HCT116 (cell line): Measurements from ENCODE around the gene IGSF10. TPM values are rescaled to one million over a fixed set of nuclear protein-coding genes. Genes with fewer than 3 reads are reported as not detected.

Experiments used
- ATAC-seq: fragments of 200-7000 bp; cut with Tn5 transposase; 2 replicates; pipeline ENCODE4 v1.9.1; 2020; ENCODE audit warnings: mild to moderate bottlenecking, moderate library complexity
- BruUV-seq: library from RNA; stranded (reverse); fragments of 400-500 nt; replicated peaks from 2 replicates; lab custom pipeline; 2021; lab: Mats Ljungman, UMichigan
- CTCF ChIA-PET: fragments of 300-600 bp; sonication (Branson Sonifier 250); formaldehyde crosslinking; loops from one replicate; lab custom pipeline; 2021; ENCODE audit warnings: antibody characterized with exemption; lab: Charles Lee
- POLR2A ChIA-PET: fragments of 300-600, 350-600 bp; sonication (Branson Sonifier 250); formaldehyde crosslinking; loops from one replicate; lab custom pipeline; 2021; ENCODE audit warnings: antibody characterized with exemption; lab: Charles Lee
- RAD21 ChIA-PET, 2 experiments: fragments of 300-600 bp; sonication (Branson Sonifier 250); formaldehyde crosslinking; loops; one replicate each; lab custom pipeline; 2023; ENCODE audit warnings: low total read pairs in 2 of 2; ENCODE audit not compliant: uncharacterized antibody in 2 of 2, unreplicated experiment in 2 of 2, low non-redundant PET in 1 of 2; lab: Charles Lee
- DNase-seq: peaks from one replicate; pipeline ENCODE4 v3.0.0-alpha.2; 2010; ENCODE audit warnings: low read depth, low spot score
- H2AFZ ChIP-seq: fragments of 200-600 bp; shearing (Covaris generic), sonication (generic); 2 replicates; pipeline ENCODE4 v1.6.1; 2017; ENCODE audit warnings: low read depth, mixed run types, mixed read lengths, antibody characterized with exemption, low read length; ENCODE audit not compliant: poor library complexity, severe bottlenecking
- H3K27ac ChIP-seq: 2 replicates; pipeline ENCODE4 v1.5.1; 2012; ENCODE audit warnings: low read depth, low read length
- H3K27me3 ChIP-seq: fragments of 200-600 bp; sonication (generic); 2 replicates; pipeline ENCODE4 v1.6.1; 2016; ENCODE audit warnings: mixed run types, low read length, mixed read lengths; ENCODE audit not compliant: insufficient read depth
- H3K36me3 ChIP-seq, 2 experiments: fragments of 200-500 bp in 1 of 2; fragments of 200-600 bp in 1 of 2; sonication (Bioruptor generic) in 1 of 2; sonication (generic) in 1 of 2; 2 replicates each; pipeline versions ENCODE4 v1.5.1 to v1.6.1; 2014 to 2016; ENCODE audit warnings: low read length in 2 of 2, inconsistent platforms in 1 of 2, mixed read lengths in 1 of 2, mixed run types in 1 of 2; ENCODE audit not compliant: insufficient read depth in 2 of 2, control insufficient read depth in 1 of 2
- H3K4me1 ChIP-seq, 2 experiments: fragments of 200-600 bp in 1 of 2; sonication (generic) in 1 of 2; 2 replicates each; pipeline versions ENCODE4 v1.5.1 to v1.6.1; 2012 to 2017; ENCODE audit warnings: low read length in 2 of 2, inconsistent platforms in 1 of 2, mild to moderate bottlenecking in 1 of 2, mixed read lengths in 1 of 2, mixed run types in 1 of 2, moderate library complexity in 1 of 2; ENCODE audit not compliant: insufficient read depth in 2 of 2, control insufficient read depth in 1 of 2
- H3K4me2 ChIP-seq: fragments of 200-600 bp; sonication (generic); 2 replicates; pipeline ENCODE4 v1.6.1; 2017; ENCODE audit warnings: mixed run types, low read length, mixed read lengths
- H3K4me3 ChIP-seq, 2 experiments: fragments of 200-600 bp in 1 of 2; sonication (generic) in 1 of 2; replicated peaks in 1 of 2; 2 replicates each; pipeline ENCODE4 v1.5.1; 2011 to 2016; ENCODE audit warnings: low read length in 2 of 2, control low read depth in 1 of 2, low read depth in 1 of 2, mild to moderate bottlenecking in 1 of 2, mixed read lengths in 1 of 2, mixed run types in 1 of 2
- H3K79me2 ChIP-seq: fragments of 200-600 bp; sonication (generic); 2 replicates; pipeline ENCODE4 v1.6.1; 2017; ENCODE audit warnings: mild to moderate bottlenecking, mixed run types, low read length, moderate library complexity, mixed read lengths; ENCODE audit not compliant: insufficient read depth
- H3K9ac ChIP-seq: fragments of 200-600 bp; sonication (generic); 2 replicates; pipeline ENCODE4 v1.6.1; 2016; ENCODE audit warnings: low read length, mixed read lengths
- H3K9me2 ChIP-seq: fragments of 200-600 bp; sonication (generic), shearing (Covaris generic); 2 replicates; pipeline ENCODE4 v1.6.1; 2017; ENCODE audit warnings: mixed run types, mild to moderate bottlenecking, moderate library complexity; ENCODE audit not compliant: insufficient read depth
- H3K9me3 ChIP-seq, 2 experiments: fragments of 200-500 bp in 1 of 2; fragments of 200-600 bp in 1 of 2; sonication (Bioruptor generic) in 1 of 2; sonication (generic) in 1 of 2; 2 replicates each; pipeline ENCODE4 v1.6.1; 2014 to 2017; ENCODE audit warnings: low read length in 2 of 2, mixed read lengths in 2 of 2, inconsistent platforms in 1 of 2, low read depth in 1 of 2, mild to moderate bottlenecking in 1 of 2, mixed run types in 1 of 2, moderate library complexity in 1 of 2; ENCODE audit not compliant: control insufficient read depth in 1 of 2, insufficient read depth in 1 of 2
- H4K20me1 ChIP-seq: fragments of 200-600 bp; sonication (generic), shearing (Covaris generic); 2 replicates; pipeline ENCODE4 v1.6.1; 2017; ENCODE audit warnings: mixed run types, mild to moderate bottlenecking, moderate library complexity; ENCODE audit not compliant: insufficient read depth
- CBX3 ChIP-seq: IDR thresholded peaks from 2 replicates; pipeline ENCODE4 v1.6.1; 2012; ENCODE audit warnings: low read depth
- CEBPB ChIP-seq: IDR thresholded peaks from 2 replicates; pipeline ENCODE4 v1.6.1; 2012; ENCODE audit warnings: low read depth
- EGR1 ChIP-seq: IDR thresholded peaks from 2 replicates; pipeline ENCODE4 v1.6.1; 2012; ENCODE audit warnings: low read depth
- ELF1 ChIP-seq: IDR thresholded peaks from 2 replicates; pipeline ENCODE4 v1.6.1; 2012; ENCODE audit warnings: low read depth, borderline replicate concordance
- EZH2phosphoT487 ChIP-seq: fragments of 200-600 bp; IDR thresholded peaks from 2 replicates; pipeline ENCODE4 v1.6.1; 2018; ENCODE audit warnings: antibody characterized with exemption, borderline replicate concordance
- FOSL1 ChIP-seq: IDR thresholded peaks from 2 replicates; pipeline ENCODE4 v1.6.1; 2012; ENCODE audit warnings: low read depth
- POLR2A ChIP-seq: IDR thresholded peaks from 2 replicates; pipeline ENCODE4 v1.7.0; 2011; ENCODE audit warnings: borderline replicate concordance; ENCODE audit not compliant: insufficient read depth, insufficient read length; ENCODE audit errors: extremely low read depth
- POLR2AphosphoS5 ChIP-seq: IDR thresholded peaks from 2 replicates; pipeline ENCODE4 v1.6.1; 2011; ENCODE audit warnings: mild to moderate bottlenecking, low read depth, low read length, moderate library complexity
- RAD21 ChIP-seq: IDR thresholded peaks from 2 replicates; pipeline ENCODE4 v1.6.1; 2012; ENCODE audit warnings: low read depth, mild to moderate bottlenecking
- SIN3A ChIP-seq: IDR thresholded peaks from 2 replicates; pipeline ENCODE4 v1.6.1; 2012; ENCODE audit warnings: low read depth
- SP1 ChIP-seq: IDR thresholded peaks from 2 replicates; pipeline ENCODE4 v1.6.1; 2012; ENCODE audit warnings: low read depth
- SRF ChIP-seq: IDR thresholded peaks from 2 replicates; pipeline ENCODE4 v1.6.1; 2012; ENCODE audit warnings: low read depth
- TCF7L2 ChIP-seq: IDR thresholded peaks from 2 replicates; pipeline ENCODE4 v1.7.0; 2011; ENCODE audit warnings: borderline replicate concordance, inconsistent platforms; ENCODE audit not compliant: insufficient read depth, insufficient read length; ENCODE audit errors: extremely low read depth
- ZFX ChIP-seq: fragments of 450-650 bp; IDR thresholded peaks from 2 replicates; pipeline ENCODE4 v1.6.1; 2017
- ZNF274 ChIP-seq: fragments of 200-500 bp; sonication (Bioruptor generic); IDR thresholded peaks from 2 replicates; pipeline ENCODE4 v1.6.1; 2014; ENCODE audit warnings: mild to moderate bottlenecking, low read depth, low read length, inconsistent platforms
- intact Hi-C: fragments of 100-400 bp; cut with micrococcal nuclease; formaldehyde crosslinking; loops from 2 replicates; pipeline ENCODE4 v1.10.0; 2022
- total RNA-seq: library from RNA; stranded (reverse); gene quantifications from one replicate; pipeline ENCODE4 v1.2.1, GENCODE V29; 2021; ENCODE audit not compliant: unreplicated experiment
- TF ChIP-seq, protein P1 (sequence below): IDR thresholded peaks from 2 replicates; pipeline ENCODE4 v1.6.1; 2012
- TF ChIP-seq, protein P2 (sequence below): IDR thresholded peaks from 2 replicates; pipeline ENCODE4 v1.6.1; 2011; ENCODE audit warnings: mild to moderate bottlenecking, low read length, moderate library complexity; ENCODE audit not compliant: insufficient replicate concordance; ENCODE audit errors: extremely low read depth
- TF ChIP-seq, protein P3 (sequence below), 3 experiments: fragments of 200-600 bp in 1 of 3; sonication (generic) in 1 of 3; IDR thresholded peaks in 2 of 3; conservative IDR thresholded peaks in 1 of 3; 2 replicates each; pipeline ENCODE4 v1.5.1; 2012 to 2017; ENCODE audit warnings: low read depth in 2 of 3, low read length in 2 of 3, antibody characterized with exemption in 1 of 3, borderline replicate concordance in 1 of 3, control low read depth in 1 of 3, mild to moderate bottlenecking in 1 of 3, mixed read lengths in 1 of 3, mixed run types in 1 of 3, moderate library complexity in 1 of 3; ENCODE audit not compliant: insufficient read depth in 1 of 3
- TF ChIP-seq, protein P4 (sequence below): IDR thresholded peaks from 2 replicates; pipeline ENCODE4 v1.6.1; 2012

IGSF10 gene
- total RNA-seq, 1 experiment from 2014 or later = 0.02 TPM

DNA sequence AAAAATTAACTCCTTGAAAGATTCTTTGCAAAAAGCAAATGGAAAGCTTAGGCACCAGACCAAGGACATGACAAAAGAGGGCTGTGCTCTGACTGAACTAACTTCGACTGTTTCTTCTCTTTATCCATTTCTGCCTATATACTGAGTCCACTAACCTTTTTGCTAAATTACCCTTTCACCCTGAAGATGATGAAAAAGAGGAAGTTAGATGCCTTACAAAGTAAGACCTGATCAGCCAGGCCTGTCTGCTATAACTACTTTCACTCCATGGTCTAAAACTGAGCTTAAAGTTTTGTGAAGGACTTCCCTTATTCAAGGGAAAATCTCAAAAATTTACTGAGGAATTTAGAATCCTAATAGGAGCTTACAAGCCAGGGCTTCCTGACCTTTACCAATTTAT is 6.2 kb upstream of the IGSF10 start:
- H3K9ac ChIP-seq = no peak overlapping the region
- ATAC-seq (no peak), DNase-seq (no peak)
- no peaks in the 10 kb centered on the region for H3K27me3 ChIP-seq
- ChIA-PET RAD21 (interaction anchor here in 1 of 2 experiments (1.6 kb wide), 1 partner anchor 372 kb away, joined by 5 read pairs; no protein-coding TSS in a partner anchor), CTCF (interaction anchor here (1.7 to 2.0 kb wide), 4 partner anchors 7 to 372 kb away, joined by 5 to 10 read pairs (median 6); no protein-coding TSS in a partner anchor), POLR2A (no interaction called here)
- H3K36me3 ChIP-seq = no peaks in the 10 kb centered on the region
- H3K4me2 ChIP-seq = no peak overlapping the region
- intact Hi-C loops = no loop called here
- H3K9me2 ChIP-seq = no peaks in the 10 kb centered on the region
- no peak overlapping the region for H3K27ac ChIP-seq
- no peak overlapping the region for H2AFZ ChIP-seq
- BruUV-seq = no TSS peak
- no peaks in the 10 kb centered on the region for H3K79me2 ChIP-seq
- no peaks in the 10 kb centered on the region for H3K9me3 ChIP-seq
- H3K4me1 ChIP-seq = no peaks in the 10 kb centered on the region
- no peaks in the 10 kb centered on the region for H4K20me1 ChIP-seq
- TF ChIP-seq CBX3 = no peak
- no peak for TF ChIP-seq ZNF274
- TF ChIP-seq, protein P1, sequence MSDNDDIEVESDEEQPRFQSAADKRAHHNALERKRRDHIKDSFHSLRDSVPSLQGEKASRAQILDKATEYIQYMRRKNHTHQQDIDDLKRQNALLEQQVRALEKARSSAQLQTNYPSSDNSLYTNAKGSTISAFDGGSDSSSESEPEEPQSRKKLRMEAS = no peak
- TF ChIP-seq, protein P2, sequence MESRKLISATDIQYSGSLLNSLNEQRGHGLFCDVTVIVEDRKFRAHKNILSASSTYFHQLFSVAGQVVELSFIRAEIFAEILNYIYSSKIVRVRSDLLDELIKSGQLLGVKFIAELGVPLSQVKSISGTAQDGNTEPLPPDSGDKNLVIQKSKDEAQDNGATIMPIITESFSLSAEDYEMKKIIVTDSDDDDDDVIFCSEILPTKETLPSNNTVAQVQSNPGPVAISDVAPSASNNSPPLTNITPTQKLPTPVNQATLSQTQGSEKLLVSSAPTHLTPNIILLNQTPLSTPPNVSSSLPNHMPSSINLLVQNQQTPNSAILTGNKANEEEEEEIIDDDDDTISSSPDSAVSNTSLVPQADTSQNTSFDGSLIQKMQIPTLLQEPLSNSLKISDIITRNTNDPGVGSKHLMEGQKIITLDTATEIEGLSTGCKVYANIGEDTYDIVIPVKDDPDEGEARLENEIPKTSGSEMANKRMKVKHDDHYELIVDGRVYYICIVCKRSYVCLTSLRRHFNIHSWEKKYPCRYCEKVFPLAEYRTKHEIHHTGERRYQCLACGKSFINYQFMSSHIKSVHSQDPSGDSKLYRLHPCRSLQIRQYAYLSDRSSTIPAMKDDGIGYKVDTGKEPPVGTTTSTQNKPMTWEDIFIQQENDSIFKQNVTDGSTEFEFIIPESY = no peak
- TF ChIP-seq, protein P3, sequence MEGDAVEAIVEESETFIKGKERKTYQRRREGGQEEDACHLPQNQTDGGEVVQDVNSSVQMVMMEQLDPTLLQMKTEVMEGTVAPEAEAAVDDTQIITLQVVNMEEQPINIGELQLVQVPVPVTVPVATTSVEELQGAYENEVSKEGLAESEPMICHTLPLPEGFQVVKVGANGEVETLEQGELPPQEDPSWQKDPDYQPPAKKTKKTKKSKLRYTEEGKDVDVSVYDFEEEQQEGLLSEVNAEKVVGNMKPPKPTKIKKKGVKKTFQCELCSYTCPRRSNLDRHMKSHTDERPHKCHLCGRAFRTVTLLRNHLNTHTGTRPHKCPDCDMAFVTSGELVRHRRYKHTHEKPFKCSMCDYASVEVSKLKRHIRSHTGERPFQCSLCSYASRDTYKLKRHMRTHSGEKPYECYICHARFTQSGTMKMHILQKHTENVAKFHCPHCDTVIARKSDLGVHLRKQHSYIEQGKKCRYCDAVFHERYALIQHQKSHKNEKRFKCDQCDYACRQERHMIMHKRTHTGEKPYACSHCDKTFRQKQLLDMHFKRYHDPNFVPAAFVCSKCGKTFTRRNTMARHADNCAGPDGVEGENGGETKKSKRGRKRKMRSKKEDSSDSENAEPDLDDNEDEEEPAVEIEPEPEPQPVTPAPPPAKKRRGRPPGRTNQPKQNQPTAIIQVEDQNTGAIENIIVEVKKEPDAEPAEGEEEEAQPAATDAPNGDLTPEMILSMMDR (IDR thresholded peaks at IDR 0.05 in 2 of 3, conservative IDR thresholded peaks at IDR 0.05 in 1 of 3; ENCODE audit: borderline replicate concordance in 1 of 3, insufficient read depth in 1 of 3, low read depth in 2 of 3, low read length in 2 of 3) = no peak
- TF ChIP-seq POLR2AphosphoS5 = no peak
- TF ChIP-seq TCF7L2 = no peak
- no peak for TF ChIP-seq EGR1
- no peak for TF ChIP-seq RAD21
- TF ChIP-seq CEBPB = no peak
- no peak for TF ChIP-seq ZFX
- no peak for TF ChIP-seq ELF1
- TF ChIP-seq EZH2phosphoT487 = no peak
- no peak for TF ChIP-seq POLR2A
- no peak for TF ChIP-seq SP1
- TF ChIP-seq SIN3A = no peak
- no peak for TF ChIP-seq FOSL1
- TF ChIP-seq, protein P4, sequence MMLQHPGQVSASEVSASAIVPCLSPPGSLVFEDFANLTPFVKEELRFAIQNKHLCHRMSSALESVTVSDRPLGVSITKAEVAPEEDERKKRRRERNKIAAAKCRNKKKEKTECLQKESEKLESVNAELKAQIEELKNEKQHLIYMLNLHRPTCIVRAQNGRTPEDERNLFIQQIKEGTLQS = no peak
- no peak for TF ChIP-seq SRF
- no peak overlapping the region for H3K4me3 ChIP-seq
